Brain microvascular endothelial cell (primary cell): ENCODE results near the gene COG5.

Experiments used
- DNase-seq: peaks from one replicate; pipeline ENCODE4 v3.0.0-alpha.2; 2020
- H3K27ac ChIP-seq: fragments of 250-450 bp; sonication (Bioruptor Pico); 2 replicates; pipeline ENCODE4 v1.5.1; 2020; ENCODE audit warnings: mild to moderate bottlenecking, moderate library complexity
- H3K27me3 ChIP-seq: fragments of 250-450 bp; sonication (Bioruptor Pico); replicated peaks from 2 replicates; pipeline ENCODE4 v1.5.1; 2020; ENCODE audit warnings: mild to moderate bottlenecking
- H3K36me3 ChIP-seq: fragments of 250-450 bp; sonication (Bioruptor Pico); replicated peaks from 2 replicates; pipeline ENCODE4 v1.5.1; 2020; ENCODE audit warnings: mild to moderate bottlenecking
- H3K4me3 ChIP-seq: 2 replicates; pipeline ENCODE4 v1.5.1; 2011; ENCODE audit warnings: low read depth, mild to moderate bottlenecking, control low read depth, low read length, moderate library complexity
- CTCF ChIP-seq: IDR thresholded peaks from 2 replicates; pipeline ENCODE4 v1.5.1; 2011; ENCODE audit warnings: low read depth, mild to moderate bottlenecking, moderate library complexity, low read length, control low read depth, inconsistent platforms; ENCODE audit errors: missing control alignments
- in situ Hi-C: cut with HindIII; loops from 2 replicates; pipeline ENCODE4 v1.10.0; 2017; ENCODE audit warnings: low sequenced_read_pairs, low pct_ligation_motif_present

Gene COG5

GRCh38 chr7:107453388-107453787 is 110.3 kb downstream of the COG5 start:
- H3K27me3 ChIP-seq = no peaks in the 10 kb centered on the region
- H3K27ac ChIP-seq = no peak overlapping the region
- H3K36me3 ChIP-seq = no peaks in the 10 kb centered on the region
- in situ Hi-C loops = loop anchor here (25.0 kb wide), 1 partner anchor 259 kb away; no protein-coding TSS in a partner anchor
- no peak for TF ChIP-seq CTCF
- no peak for DNase-seq
- no peak overlapping the region for H3K4me3 ChIP-seq

GRCh38 chr7:107450970-107451369 is 112.8 kb downstream of the COG5 start:
- in situ Hi-C loops = loop anchor here (25.0 kb wide), 1 partner anchor 261 kb away; no protein-coding TSS in a partner anchor
- H3K36me3 ChIP-seq = no peaks in the 10 kb centered on the region
- H3K4me3 ChIP-seq = no peak overlapping the region
- no peaks in the 10 kb centered on the region for H3K27me3 ChIP-seq
- no peak for TF ChIP-seq CTCF
- DNase-seq = no peak
- no peak overlapping the region for H3K27ac ChIP-seq

GRCh38 chr7:107446988-107447387 is 116.7 kb downstream of the COG5 start:
- no peaks in the 10 kb centered on the region for H3K27me3 ChIP-seq
- peak overlapping the region; percentile 28 for H3K27ac ChIP-seq
- TF ChIP-seq CTCF = no peak
- in situ Hi-C loops = no loop called here
- no peak overlapping the region for H3K4me3 ChIP-seq
- peak; percentile 56 for DNase-seq
- H3K36me3 ChIP-seq = no peaks in the 10 kb centered on the region

- TF ChIP-seq CTCF = no peak
- H3K36me3 ChIP-seq = no peaks in the 10 kb centered on the region
- in situ Hi-C loops = no loop called here
These were observed 117.2 kb downstream of the COG5 start for GRCh38 chr7:107446531-107446930.

GRCh38 chr7:107442678-107443077 is 121.0 kb downstream of the COG5 start:
- in situ Hi-C loops = no loop called here
- no peak for TF ChIP-seq CTCF

More at GRCh38 chr7:107446531-107446930, 117.2 kb downstream of the COG5 start:
- Histone ChIP-seq H3K27ac (peak overlapping the region; percentile 28), H3K4me3 (no peak overlapping the region), H3K27me3 (no peaks in the 10 kb centered on the region)
- DNase-seq = peak; percentile 53

More at GRCh38 chr7:107442678-107443077, 121.0 kb downstream of the COG5 start:
- Histone ChIP-seq H3K4me3 (no peak overlapping the region), H3K27me3 (no peaks in the 10 kb centered on the region), H3K36me3 (no peaks in the 10 kb centered on the region), H3K27ac (no peak overlapping the region)
- no peak for DNase-seq
